GM19193 (cell line): ENCODE results near the gene FUT4.

ENCODE experiments used
- POLR2A ChIP-seq: IDR thresholded peaks from 4 replicates; pipeline ENCODE4 v1.6.1; 2011; ENCODE audit not compliant: insufficient read depth, insufficient read length; ENCODE audit errors: extremely low read depth

FUT4 gene

GRCh38 chr11:94581926-94582325, 38.2 kb downstream of the FUT4 start:
- TF ChIP-seq POLR2A, result no peak

- no peak for TF ChIP-seq POLR2A
Measured at GRCh38 chr11:94583213-94583865, 39.6 kb downstream of the FUT4 start.

- TF ChIP-seq POLR2A, result no peak
Measured at GRCh38 chr11:94583866-94584500, 40.3 kb downstream of the FUT4 start.

GRCh38 chr11:94584978-94585377, 41.3 kb downstream of the FUT4 start:
- no peak for TF ChIP-seq POLR2A

- TF ChIP-seq POLR2A, result no peak
Measured at GRCh38 chr11:94585399-94585798, 41.7 kb downstream of the FUT4 start.

GRCh38 chr11:94586546-94586945, 42.8 kb downstream of the FUT4 start:
- no peak for TF ChIP-seq POLR2A

GRCh38 chr11:94586978-94587377, 43.3 kb downstream of the FUT4 start:
- TF ChIP-seq POLR2A, result no peak

- no peak for TF ChIP-seq POLR2A
Measured at GRCh38 chr11:94588366-94588942, 44.7 kb downstream of the FUT4 start.

- no peak for TF ChIP-seq POLR2A
Measured at GRCh38 chr11:94590352-94591041, 46.8 kb downstream of the FUT4 start.

- TF ChIP-seq POLR2A, result no peak
Measured at GRCh38 chr11:94593030-94593429, 49.3 kb downstream of the FUT4 start.

- TF ChIP-seq POLR2A, result no peak
Measured at GRCh38 chr11:94595076-94595475, 51.4 kb downstream of the FUT4 start.

- no peak for TF ChIP-seq POLR2A
Measured at GRCh38 chr11:94597896-94598295, 54.2 kb downstream of the FUT4 start.
